B cell (primary cell): Measurements from ENCODE around the gene APP. TPM values are rescaled to one million over a fixed set of nuclear protein-coding genes. Genes with fewer than 3 reads are reported as not detected.

Source experiments
- ATAC-seq: fragments of 200-7000 bp; cut with Tn5 transposase; one replicate; pipeline ENCODE4 v1.10.0; 2021; ENCODE audit warnings: low read depth, mild to moderate bottlenecking, moderate number of reproducible peaks, moderate library complexity
- CTCF ChIA-PET: fragments of 350-600 bp; sonication (Branson Sonifier 250); formaldehyde crosslinking; loops from one replicate; lab custom pipeline; 2021; ENCODE audit warnings: antibody characterized with exemption, inconsistent platforms; lab: Charles Lee
- POLR2A ChIA-PET: fragments of 350-600 bp; sonication (Branson Sonifier 250); formaldehyde crosslinking; loops from one replicate; lab custom pipeline; 2021; ENCODE audit warnings: antibody characterized with exemption; lab: Charles Lee
- DNase-seq: peaks from one replicate; pipeline ENCODE4 v3.0.0; 2013
- H2AFZ ChIP-seq: 2 replicates; pipeline ENCODE4 v1.6.1; 2012; ENCODE audit warnings: mild to moderate bottlenecking, low read depth, low read length; ENCODE audit not compliant: insufficient read depth, poor library complexity, severe bottlenecking
- H3K27ac ChIP-seq, 2 donors: 1 replicate in 1 of 2; 2 replicates in 1 of 2; pipeline ENCODE4 v1.5.1; 2012 to 2013; ENCODE audit warnings: low read length in 2 of 2, mild to moderate bottlenecking in 2 of 2, moderate library complexity in 1 of 2
- H3K27me3 ChIP-seq, 4 experiments: fragments of 200-600 bp in 1 of 4; sonication (generic) in 1 of 4; replicated peaks in 1 of 4; 1 replicate in 2 of 4; 2 replicates in 2 of 4; pipeline versions ENCODE4 v1.6.1 to v1.7.0; 2013 to 2016; ENCODE audit warnings: low read length in 3 of 4, mild to moderate bottlenecking in 2 of 4, mixed read lengths in 1 of 4, moderate library complexity in 1 of 4; ENCODE audit not compliant: insufficient read depth in 4 of 4, control insufficient read depth in 3 of 4; ENCODE audit errors: control extremely low read depth in 1 of 4
- H3K36me3 ChIP-seq, 2 experiments: replicated peaks in 1 of 2; 1 replicate in 1 of 2; 2 replicates in 1 of 2; pipeline versions ENCODE4 v1.6.1 to v1.7.1; 2013; ENCODE audit warnings: low read length in 1 of 2; ENCODE audit not compliant: insufficient read depth in 2 of 2, control insufficient read depth in 1 of 2; ENCODE audit errors: control extremely low read depth in 1 of 2, extremely low read depth in 1 of 2
- H3K4me1 ChIP-seq, 2 donors: fragments of 200-600 bp in 1 of 2; sonication (generic) in 1 of 2; 1 replicate in 1 of 2; 2 replicates in 1 of 2; pipeline versions ENCODE4 v1.5.1 to v1.6.1; 2013 to 2017; ENCODE audit warnings: low read length in 2 of 2; ENCODE audit not compliant: control insufficient read depth in 2 of 2, insufficient read depth in 2 of 2
- H3K4me2 ChIP-seq: replicated peaks from 2 replicates; pipeline ENCODE3; 2012; ENCODE audit warnings: mild to moderate bottlenecking, low read depth, low read length; ENCODE audit not compliant: poor library complexity, severe bottlenecking
- H3K4me3 ChIP-seq, 5 experiments: fragments of 200-600 bp in 1 of 5; sonication (generic) in 1 of 5; 1 replicate in 3 of 5; 2 replicates in 2 of 5; pipeline versions ENCODE4 v1.5.1 to v1.7.0; 2011 to 2016; ENCODE audit warnings: low read length in 4 of 5, mild to moderate bottlenecking in 4 of 5, low read depth in 2 of 5, control low read depth in 1 of 5, moderate library complexity in 1 of 5; ENCODE audit not compliant: insufficient read depth in 1 of 5; ENCODE audit errors: control extremely low read depth in 1 of 5, extremely low read depth in 1 of 5
- H3K79me2 ChIP-seq: fragments of 200-600 bp; sonication (generic); one replicate; pipeline ENCODE4 v1.6.0; 2016; ENCODE audit warnings: low read length; ENCODE audit not compliant: control insufficient read depth, insufficient read depth
- H3K9ac ChIP-seq: fragments of 200-600 bp; sonication (generic); 2 replicates; pipeline ENCODE4 v1.6.1; 2017; ENCODE audit warnings: mild to moderate bottlenecking, low read length, moderate library complexity
- H3K9me3 ChIP-seq, 3 donors: one replicate each; pipeline versions ENCODE4 v1.6.1 to v1.7.1; 2013; ENCODE audit warnings: low read length in 2 of 3; ENCODE audit not compliant: control insufficient read depth in 2 of 3, insufficient read depth in 1 of 3; ENCODE audit errors: control extremely low read depth in 1 of 3
- H4K20me1 ChIP-seq: 2 replicates; pipeline ENCODE4 v1.6.0; 2012; ENCODE audit warnings: mild to moderate bottlenecking, low read length; ENCODE audit not compliant: insufficient read depth, control insufficient read depth, poor library complexity, severe bottlenecking
- H3K27ac Mint-ChIP-seq: one replicate; pipeline ENCODE4 v1.8.0; 2021; ENCODE audit warnings: mixed read lengths
- H3K27me3 Mint-ChIP-seq: one replicate; pipeline ENCODE4 v1.8.0; 2021; ENCODE audit warnings: mixed read lengths
- H3K4me1 Mint-ChIP-seq: one replicate; pipeline ENCODE4 v1.8.0; 2021; ENCODE audit warnings: mixed read lengths
- H3K4me3 Mint-ChIP-seq: one replicate; pipeline ENCODE4 v1.8.0; 2021; ENCODE audit warnings: mixed read lengths
- H3K9me3 Mint-ChIP-seq: one replicate; pipeline ENCODE4 v1.8.0; 2022; ENCODE audit warnings: mixed read lengths; ENCODE audit not compliant: insufficient read depth
- CTCF ChIP-seq: fragments of 200-600 bp; IDR thresholded peaks from one replicate; pipeline ENCODE4 v1.8.0; 2022; ENCODE audit warnings: antibody characterized with exemption, mild to moderate bottlenecking
- EZH2 ChIP-seq: IDR thresholded peaks from 2 replicates; pipeline ENCODE4 v1.6.1; 2012; ENCODE audit warnings: borderline replicate concordance, low read depth, mild to moderate bottlenecking, moderate library complexity, low read length; ENCODE audit not compliant: insufficient read depth, poor library complexity, severe bottlenecking
- WGBS: methylation state at CpG from one replicate; pipeline ENCODE4 v1.1.5; 2013; ENCODE audit warnings: missing lambda C conversion rate; ENCODE audit not compliant: insufficient coverage; 5-methylcytosine and 5-hydroxymethylcytosine counted together
- intact Hi-C: fragments of 100-400 bp; cut with micrococcal nuclease; formaldehyde crosslinking; loops from one replicate; pipeline ENCODE4 v1.10.0; 2022
- polyA plus RNA-seq: library from polyadenylated mRNA; depleted of rRNA; stranded (reverse); fragments of >200 nt; gene quantifications from 2 replicates; pipeline ENCODE4 v1.2.3, GENCODE V29; 2012
- total RNA-seq, 2 donors: library from RNA; stranded (reverse); fragments of 120-200 nt in 1 of 2; gene quantifications; 1 replicate in 1 of 2; 2 replicates in 1 of 2; pipeline versions ENCODE4 v1.2.3 to v1.2.4, GENCODE V29; 2013 to 2022

The APP gene
- total and polyA plus RNA-seq, 2 donors (not counting 1 experiment from before 2014, with no cell fraction given), result 28.3 to 34.7 TPM

GRCh38 chr21:26107429-26107828 is 63.1 kb downstream of the APP start:
- Histone ChIP-seq H3K4me3 (no peak overlapping the region), H3K9me3 (no peaks in the 10 kb centered on the region), H3K9ac (no peak overlapping the region), H3K27ac (no peak overlapping the region), H2AFZ (no peak overlapping the region), H3K4me1 (no peaks in the 10 kb centered on the region), H4K20me1 (no peaks in the 10 kb centered on the region), H3K36me3 (peaks cover 5 to 8% of the 10 kb centered on the region in 2 experiments), H3K27me3 (no peaks in the 10 kb centered on the region), H3K79me2 (peaks cover 33% of the 10 kb centered on the region), H3K4me2 (no peak overlapping the region)
- ChIA-PET POLR2A (no interaction called here), CTCF (no interaction called here)
- H3K9me3 Mint-ChIP-seq, result no peaks in the 10 kb centered on the region
- no peak for TF ChIP-seq CTCF
- no peak for TF ChIP-seq EZH2
- no peak for DNase-seq
- no peaks in the 10 kb centered on the region for H3K27me3 Mint-ChIP-seq
- H3K4me3 Mint-ChIP-seq, result no peak overlapping the region
- intact Hi-C loops, result no loop called here
- H3K4me1 Mint-ChIP-seq, result no peaks in the 10 kb centered on the region
- 36% methylated on average over 3 of the region's 4 CpGs for WGBS
- H3K27ac Mint-ChIP-seq, result no peak overlapping the region
- no peak for ATAC-seq

- ChIA-PET POLR2A (no interaction called here), CTCF (no interaction called here)
- Histone ChIP-seq H3K4me1 (no peaks in the 10 kb centered on the region), H3K27me3 (no peaks in the 10 kb centered on the region), H4K20me1 (no peaks in the 10 kb centered on the region), H3K79me2 (peaks cover 37% of the 10 kb centered on the region), H3K9me3 (no peaks in the 10 kb centered on the region), H3K36me3 (peaks cover 5 to 8% of the 10 kb centered on the region in 2 experiments), H3K4me2 (no peak overlapping the region), H3K27ac (no peak overlapping the region), H3K4me3 (no peak overlapping the region), H3K9ac (no peak overlapping the region), H2AFZ (no peak overlapping the region)
- no peak overlapping the region for H3K4me3 Mint-ChIP-seq
- H3K9me3 Mint-ChIP-seq, result no peaks in the 10 kb centered on the region
- WGBS, result 97% methylated on average over 7 of the region's 7 CpGs
- intact Hi-C loops, result no loop called here
- TF ChIP-seq CTCF, result no peak
- TF ChIP-seq EZH2, result no peak
- no peak overlapping the region for H3K27ac Mint-ChIP-seq
- DNase-seq (no peak), ATAC-seq (no peak)
- no peaks in the 10 kb centered on the region for H3K4me1 Mint-ChIP-seq
- no peaks in the 10 kb centered on the region for H3K27me3 Mint-ChIP-seq
Observed at GRCh38 chr21:26106562-26106961, 64.0 kb downstream of the APP start.
